Glomerular endothelial cell (primary cell): ENCODE data around the gene ZNF648. TPM values are rescaled to one million over a fixed set of nuclear protein-coding genes. Genes with fewer than 3 reads are reported as not detected.
A peak's percentile ranks its signal among the peaks of the same experiment; 100 is the strongest.
"Not testable (repeated sequence)": the region's sequence is repeated elsewhere in the genome, so short reads cannot be mapped to it uniquely, and the experiment has no call there.

Experiments
- DNase-seq: peaks from one replicate; pipeline ENCODE4 v3.0.0-alpha.2; 2011; ENCODE audit warnings: low read depth, low spot score; ENCODE audit errors: extremely low read depth
- total RNA-seq: library from RNA; depleted of rRNA; stranded (reverse); fragments of >200 nt; gene quantifications from 2 replicates; pipeline ENCODE4 v1.2.3, GENCODE V29; 2015

ZNF648 gene
- total RNA-seq, 1 donor from 2014 or later = not detected

DNA sequence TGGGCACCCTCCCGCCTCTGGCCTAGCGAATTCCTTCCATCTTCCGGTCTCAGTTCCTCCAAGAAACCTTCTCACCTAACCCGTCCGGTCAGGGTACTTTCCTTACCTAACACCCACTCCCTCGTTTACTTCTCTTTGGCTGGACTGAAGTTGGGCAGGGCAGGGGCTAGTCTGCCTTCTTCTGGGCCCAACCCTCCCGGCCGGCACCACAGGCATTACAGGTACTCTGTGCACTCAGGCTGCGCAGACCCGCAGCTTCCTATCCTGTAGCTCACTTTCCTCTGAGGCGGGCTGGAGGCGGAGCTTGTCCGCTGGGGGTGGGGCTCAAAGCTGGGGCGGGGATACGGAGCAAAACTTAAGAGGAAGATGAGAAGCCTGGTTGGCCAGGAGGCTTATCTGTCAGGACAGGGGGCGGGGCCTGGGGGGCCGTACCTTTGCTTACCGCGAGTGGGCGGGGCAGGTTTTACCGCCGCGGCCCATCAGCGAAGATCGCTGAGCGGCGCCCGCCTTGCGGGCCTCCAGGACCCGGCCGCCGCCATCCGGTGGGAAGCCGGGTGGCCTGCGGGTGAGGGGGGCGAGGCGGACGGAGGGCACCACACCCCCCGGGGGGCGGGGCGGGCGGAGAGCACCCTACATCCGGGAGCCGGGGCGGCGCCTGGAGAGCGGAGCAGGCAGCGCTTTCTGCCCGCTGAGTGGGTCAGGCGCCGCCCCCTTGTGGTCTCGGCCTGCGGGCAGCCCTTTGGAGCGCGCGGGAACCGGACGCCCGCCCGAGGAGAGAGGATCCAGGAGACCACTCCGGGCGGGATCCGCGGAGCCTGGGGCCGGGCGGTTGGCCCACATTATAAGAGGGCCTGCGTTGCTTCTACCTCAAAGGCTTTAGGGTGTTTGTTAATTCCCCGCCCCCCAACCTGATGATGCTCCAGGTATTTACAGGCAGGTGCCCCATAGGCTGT, 31.9 kb downstream of the ZNF648 start:
- DNase-seq = peak; percentile 25

DNA sequence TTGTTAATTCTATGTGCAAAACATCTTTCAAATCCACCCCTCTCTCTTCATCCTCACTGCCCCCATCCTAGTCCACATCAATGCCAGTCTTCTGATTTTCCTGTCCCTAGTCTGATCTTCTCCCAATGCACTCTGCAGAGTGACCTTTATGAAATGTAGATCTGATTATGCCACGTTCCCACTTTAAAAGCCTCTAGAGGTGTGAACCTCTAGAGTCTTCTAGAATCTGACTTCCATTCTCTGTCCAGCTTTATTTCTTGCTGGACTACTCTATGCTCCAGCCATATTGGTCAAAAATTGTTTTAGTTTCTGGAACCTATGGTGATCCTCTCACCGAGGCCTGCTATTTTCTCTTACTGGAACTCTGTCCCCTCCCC, 32.5 kb downstream of the ZNF648 start:
- DNase-seq = no peak

DNA sequence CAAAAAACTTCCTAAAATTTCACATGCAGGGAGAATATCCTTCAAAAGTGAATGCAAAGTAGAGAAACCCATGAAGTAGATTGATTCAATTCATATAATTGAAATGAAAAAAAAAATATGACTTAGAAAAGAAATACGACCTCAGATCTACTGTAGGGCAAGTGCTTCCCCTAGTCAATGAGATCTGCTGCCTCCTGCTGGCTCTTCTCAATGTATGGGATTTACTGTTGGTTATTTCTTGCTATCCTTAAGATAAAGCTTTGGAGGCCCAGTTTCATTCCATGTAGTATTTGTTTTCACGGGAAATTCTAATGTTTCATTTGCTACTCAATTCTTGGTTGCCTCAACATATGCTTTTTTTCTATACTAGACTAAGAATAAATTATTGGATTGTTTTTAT, 46.2 kb downstream of the ZNF648 start:
- no peak for DNase-seq

DNA sequence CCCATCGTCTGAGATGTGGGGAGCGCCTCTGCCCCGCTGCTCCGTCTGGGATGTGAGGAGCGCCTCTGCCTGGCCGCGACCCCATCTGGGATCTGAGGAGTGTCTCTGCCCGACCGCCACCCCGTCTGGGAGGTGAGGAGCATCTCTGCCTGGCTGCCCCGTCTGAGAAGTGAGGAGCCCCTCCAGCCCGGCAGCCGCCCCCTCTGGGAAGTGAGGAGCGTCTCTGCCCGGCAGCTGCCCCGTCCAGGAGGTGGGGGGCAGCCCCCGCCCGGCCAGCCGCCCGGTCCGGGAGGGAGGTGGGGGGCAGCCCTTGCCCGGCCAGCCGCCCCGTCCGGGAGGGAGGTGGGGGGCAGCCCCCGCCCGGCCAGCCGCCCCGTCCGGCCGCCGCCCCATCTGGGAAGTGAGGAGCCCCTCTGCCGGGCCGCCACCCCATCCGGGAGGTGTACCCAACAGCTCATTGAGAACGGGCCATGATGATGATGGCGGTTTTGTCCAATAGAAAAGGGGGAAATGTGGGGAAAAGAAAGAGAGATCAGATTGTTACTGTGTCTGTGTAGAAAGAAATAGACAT, 50.6 kb downstream of the ZNF648 start:
- not testable (repeated sequence) for DNase-seq

DNA sequence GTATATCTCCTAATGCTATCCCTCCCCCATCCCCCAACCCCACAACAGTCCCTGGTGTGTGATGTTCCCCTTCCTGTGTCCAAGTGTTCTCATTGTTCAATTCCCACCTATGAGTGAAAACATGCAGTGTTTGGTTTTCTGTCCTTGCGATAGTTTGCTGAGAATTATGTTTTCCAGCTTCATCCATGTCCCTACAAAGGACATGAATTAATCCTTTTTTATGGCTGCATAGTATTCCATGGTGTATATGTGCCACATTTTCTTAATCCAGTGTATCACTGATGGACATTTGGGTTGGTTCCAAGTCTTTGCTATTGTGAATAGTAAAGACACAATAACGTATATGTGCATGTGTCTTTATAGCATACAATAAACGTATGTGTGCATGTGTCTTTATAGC, 56.1 kb downstream of the ZNF648 start:
- not testable (repeated sequence) for DNase-seq

DNA sequence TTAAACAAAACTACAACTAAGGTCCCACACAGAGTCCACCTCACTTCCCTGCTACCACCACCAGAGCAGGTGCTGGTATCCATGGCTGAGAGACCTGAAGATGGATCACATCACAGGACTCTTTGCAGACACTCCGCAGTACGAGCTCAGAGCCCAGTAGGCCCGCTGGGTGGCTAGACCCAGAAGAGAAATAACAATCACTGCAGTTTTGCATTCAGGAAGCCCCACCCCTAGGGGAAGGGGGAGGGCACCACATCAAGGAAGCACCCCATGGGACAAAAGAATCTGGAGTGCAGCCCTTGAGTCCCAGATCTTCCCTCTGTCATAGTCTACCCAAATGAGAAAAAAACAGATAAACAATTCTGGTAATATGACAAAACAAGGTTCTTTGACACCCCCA, 56.9 kb downstream of the ZNF648 start:
- DNase-seq = no peak
